Measurements from ENCODE around the gene TJAP1.
"Not testable (repeated sequence)": the region's sequence is repeated elsewhere in the genome, so short reads cannot be mapped to it uniquely, and the experiment has no call there.

Gene TJAP1

DNA sequence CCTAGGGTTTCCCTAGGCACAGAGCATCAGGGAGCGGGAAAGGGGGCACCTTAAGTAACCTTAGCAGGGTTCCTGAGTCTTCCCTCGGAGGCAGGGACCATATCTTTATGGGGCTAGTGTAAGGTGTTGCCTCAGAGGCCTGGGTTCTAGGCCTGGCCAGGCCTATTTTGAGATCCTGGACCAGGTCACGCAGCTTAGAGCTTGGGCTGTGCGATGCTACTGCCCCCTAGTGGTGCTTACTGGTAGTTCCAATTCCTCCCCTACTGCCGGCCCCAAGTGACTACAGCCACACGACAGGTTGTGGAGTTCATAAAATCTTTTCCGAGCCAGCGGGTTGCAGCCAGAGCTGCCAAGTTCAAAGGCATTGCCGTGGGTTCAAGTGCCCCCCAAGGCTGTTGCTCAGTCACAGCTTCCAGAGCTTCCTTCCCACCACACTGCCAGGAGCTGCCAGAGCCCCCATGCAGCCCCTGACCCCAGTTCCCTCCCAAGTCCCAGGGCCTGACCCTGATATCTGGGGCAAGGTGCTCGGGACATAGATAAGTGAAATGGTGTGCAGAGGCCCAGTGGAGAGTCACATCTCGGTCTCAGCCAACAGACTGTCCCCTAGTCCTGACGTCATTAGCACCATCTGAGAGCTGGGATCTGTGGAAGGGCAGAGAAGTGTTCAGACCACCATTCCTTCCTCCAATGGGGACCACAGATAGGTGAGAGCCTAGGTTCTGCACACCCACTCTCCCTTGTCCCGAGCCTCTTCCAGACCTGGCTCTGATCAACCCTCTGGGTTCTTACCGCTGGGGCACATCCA is 29.5 kb downstream of the TJAP1 start:
- peak; percentile 83 for DNase-seq

DNA sequence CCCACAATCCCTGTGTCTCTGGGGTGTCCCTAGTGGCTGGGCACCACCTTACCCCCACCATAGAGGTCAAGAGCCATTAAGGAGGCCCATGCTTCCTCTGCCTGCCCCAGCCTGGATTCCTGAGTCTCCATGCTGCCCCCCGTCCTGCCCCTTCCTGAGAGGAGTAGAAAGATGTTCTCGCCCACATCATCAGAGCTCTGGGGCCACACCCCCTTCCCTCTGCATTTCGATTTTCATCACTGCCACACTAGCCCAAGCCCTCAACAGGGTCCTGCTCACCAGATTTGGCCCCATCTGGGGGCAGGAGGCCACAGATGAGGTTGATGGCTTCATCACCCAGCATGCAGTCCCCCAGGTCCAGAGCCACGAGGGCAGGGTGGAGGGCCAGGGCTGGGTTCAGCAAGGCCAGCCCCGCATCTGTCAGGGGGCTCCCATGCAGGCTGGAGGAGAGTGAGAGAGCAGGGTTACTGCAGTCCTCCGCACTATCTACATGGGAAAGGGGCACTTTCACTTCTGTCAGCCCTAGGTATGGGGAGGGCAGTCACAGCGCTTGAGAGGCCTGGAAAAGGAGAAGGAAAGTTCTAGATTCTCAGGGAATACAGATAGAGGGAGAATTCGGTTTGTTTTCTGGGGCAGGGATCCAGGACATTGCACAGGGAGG is 31.2 kb downstream of the TJAP1 start:
- DNase-seq: no peak

DNA sequence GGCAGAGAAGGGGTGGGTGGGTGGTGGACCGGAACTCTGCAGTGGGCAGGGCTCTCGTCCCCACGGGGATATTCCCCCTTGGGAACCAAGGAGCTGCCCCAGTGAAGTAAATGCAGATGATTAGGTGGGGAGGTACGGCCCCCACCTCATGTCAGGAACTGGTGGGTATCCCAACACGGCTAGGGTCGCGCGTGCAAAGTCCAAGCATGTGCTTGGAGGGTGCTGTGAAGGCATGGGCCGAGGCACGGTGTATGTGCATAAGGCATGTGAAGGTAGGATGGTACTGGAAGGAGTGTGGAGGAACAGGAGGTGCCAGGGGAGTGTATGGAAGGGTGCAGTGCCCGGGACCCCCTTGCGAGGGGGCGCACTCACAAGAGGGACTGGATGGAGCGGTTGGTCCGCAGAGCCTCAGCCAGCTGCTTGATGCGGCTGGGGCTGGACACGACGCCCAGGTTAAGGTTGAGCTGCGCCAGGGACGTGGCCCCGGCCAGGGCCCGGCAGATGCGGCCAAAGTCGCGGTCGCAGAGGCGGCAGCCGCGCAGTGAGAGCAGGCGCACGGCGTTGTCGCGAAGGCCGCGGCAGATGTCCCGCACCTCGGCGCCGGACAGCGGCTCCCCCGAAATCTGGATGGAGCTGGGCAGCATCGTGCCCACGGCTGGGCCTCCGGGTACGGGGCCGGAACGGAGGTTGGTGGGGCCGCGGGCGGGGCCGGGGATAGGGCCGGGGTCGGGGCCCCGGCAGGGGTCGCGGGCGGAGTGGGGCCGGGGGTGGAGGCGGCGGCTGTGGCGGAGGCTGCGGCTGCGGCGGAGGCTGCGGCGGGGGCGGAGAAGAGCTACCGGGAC is 32.0 kb downstream of the TJAP1 start:
- no peak for DNase-seq

DNA sequence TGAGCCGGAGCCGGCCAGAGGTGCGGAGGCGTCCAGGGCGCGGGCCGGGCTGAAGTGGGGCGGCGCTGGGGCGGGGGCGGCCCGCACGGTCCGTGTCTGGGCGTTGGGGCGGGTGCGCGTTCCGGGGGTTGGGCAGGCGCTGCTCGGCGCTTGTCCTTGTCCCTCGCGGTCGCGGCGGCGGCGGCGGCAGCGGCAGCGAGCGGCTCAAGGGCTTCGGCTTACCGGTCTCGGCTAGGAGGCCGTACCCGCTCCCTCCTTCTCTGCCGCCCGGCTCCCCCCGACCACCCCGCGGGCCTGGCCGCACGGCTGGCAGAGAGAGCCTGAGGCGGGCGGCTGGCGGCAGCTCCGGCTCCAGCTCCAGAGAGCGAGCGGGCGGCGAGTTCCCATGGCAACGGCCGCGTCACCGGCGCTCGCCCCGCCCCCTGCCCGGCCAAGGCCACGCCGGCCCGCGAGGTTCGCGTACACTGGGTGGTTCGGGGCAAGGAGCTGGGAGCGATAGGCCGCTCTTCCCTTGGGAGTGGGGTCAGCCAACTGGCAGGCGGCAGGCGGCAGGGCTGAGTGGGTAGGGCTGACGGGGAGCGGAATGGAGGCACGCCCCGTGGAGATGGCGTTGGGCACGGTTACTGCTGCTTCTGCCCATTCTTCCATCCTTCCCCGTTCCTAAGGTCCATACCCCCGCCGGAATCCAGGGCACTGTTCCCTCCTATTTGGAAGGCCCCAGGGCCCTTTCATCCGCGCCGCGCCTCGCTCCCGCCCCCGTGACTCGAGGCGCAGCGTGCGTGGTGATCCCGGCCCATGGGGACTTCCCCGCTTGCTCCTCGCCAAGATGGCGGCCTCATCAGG is 32.8 kb downstream of the TJAP1 start, which contains the start of gene LRRC73:
Gene LRRC73 (minus strand): TSS at position 363 of the 843 bp plus-strand sequence. CDS start 561 bp downstream, outside the sequence.
- DNase-seq: peak; percentile 88

DNA sequence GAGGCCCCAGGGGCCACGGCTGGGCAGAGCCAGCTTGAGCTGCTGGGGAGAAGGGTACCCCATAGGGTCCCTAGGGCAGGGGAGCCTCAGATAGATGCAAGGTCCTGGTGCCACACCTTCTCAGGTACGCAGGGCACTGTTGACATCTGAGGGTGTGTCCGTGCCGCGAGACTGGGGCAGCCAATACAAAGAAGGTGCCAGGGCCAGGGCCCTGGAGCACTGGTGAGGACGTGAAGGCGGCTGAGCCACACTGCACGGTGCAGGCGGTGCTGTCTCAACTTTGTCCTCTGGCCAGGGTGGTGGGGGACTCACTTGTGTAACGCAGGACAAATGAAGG is 33.4 kb downstream of the TJAP1 start:
- no peak for DNase-seq

DNA sequence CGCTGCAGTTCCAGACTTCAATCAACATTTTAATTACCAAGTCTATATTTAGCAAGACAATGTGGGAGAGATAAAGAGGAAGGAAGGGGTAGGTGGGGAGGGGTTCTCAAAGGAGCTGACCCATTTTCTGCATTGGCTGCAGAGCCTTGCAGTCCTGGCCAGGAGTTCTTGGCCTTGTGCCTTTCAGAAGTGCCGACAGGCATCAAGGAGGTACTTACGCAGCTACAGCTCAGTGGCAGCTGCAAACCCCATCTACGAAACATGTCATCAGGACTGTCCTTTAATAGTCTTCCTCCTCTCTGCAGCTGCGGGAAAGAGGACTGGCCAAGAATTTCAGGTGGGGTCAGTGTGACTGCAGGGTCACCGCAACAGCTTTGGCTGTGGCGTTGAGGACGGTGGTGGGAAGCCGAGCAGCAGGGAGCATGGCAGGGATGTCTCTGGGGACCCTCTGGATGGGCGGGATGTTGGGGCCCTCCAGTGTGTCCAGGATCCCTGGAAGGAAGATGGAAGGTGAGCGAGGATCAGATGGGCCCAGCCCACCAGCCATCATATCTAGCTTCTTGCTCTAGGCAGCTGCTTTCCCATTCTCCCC is 34.5 kb downstream of the TJAP1 start:
- no peak for DNase-seq

DNA sequence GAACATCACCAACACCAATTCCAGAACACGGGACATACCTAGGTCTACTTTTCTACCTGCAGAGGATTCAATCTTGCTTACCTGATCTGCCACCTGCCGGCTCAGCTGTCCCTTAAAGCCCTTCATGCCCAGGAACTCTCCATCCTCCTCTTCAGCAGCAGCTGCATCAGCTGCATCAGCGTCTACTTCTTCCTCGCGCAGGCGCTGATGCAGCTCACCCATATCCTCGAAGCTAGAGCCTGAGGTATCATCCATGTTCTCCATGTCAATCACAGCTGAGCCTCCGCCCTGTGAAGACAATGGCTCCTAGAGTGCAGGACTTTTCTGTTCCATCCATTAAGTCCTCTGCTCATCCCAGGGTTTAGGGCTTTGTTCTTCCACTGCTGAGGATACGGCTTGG is 38.4 kb downstream of the TJAP1 start:
- no peak for DNase-seq

DNA sequence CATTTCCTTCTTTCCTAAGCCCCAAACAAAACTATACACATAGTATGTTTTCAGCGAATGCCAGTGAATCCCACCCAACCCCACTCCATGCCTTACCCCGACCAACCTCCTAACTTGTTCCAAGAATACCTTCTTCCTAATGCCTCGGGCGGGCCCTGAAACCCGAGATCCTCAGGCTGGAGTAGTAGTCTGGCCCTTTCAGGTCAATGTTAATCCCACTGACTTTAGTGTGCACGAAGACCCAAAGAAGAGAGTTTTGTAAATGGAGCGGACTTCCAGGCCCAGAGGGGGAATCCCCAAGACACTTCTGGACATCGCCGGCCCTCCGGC is 39.0 kb downstream of the TJAP1 start:
- no peak for DNase-seq

DNA sequence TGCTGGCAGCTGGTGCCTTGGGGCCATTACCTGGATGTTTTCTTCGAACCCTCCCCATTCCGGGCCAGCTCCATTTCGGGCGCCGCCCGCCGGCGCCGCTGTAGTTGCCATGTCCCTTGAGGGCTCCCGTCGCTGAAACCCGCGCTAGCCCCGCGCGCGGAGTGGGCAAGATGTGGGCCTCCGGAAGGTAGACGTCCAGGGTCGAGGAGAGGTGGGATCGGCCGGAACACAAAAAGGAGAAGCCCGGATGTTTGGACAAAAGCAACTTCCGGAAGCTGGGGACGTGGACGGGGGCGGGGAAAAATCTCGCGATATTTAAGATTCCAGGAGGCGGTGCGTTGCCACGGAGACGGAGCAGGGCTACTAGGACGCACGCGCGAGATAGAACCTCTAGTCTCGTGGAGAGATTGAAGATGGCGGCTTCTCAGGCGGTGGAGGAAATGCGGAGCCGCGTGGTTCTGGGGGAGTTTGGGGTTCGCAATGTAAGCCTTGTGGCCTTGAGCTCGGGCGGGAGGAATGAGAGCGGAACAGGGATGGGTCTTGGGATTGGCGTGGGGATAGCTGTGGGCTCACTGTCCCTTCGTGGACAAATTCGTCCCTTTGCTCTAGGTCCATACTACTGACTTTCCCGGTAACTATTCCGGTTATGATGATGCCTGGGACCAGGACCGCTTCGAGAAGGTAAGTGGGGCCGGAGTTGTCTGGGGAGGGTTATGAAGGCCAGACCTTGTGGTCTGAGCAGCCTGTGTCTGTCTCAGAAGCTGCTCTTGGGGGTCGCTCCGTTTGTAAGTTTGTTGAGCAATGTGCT is 39.5 kb downstream of the TJAP1 start, which contains the start of the genes POLR1C and YIPF3:
Gene POLR1C (plus strand): TSS at position 393 of the 808 bp plus-strand sequence. CDS start 21 bp downstream, at position 414.
Gene YIPF3 (minus strand): TSS at position 230 of the 808 bp plus-strand sequence. CDS start 119 bp downstream, at position 111.
- peak; percentile 98 for DNase-seq

DNA sequence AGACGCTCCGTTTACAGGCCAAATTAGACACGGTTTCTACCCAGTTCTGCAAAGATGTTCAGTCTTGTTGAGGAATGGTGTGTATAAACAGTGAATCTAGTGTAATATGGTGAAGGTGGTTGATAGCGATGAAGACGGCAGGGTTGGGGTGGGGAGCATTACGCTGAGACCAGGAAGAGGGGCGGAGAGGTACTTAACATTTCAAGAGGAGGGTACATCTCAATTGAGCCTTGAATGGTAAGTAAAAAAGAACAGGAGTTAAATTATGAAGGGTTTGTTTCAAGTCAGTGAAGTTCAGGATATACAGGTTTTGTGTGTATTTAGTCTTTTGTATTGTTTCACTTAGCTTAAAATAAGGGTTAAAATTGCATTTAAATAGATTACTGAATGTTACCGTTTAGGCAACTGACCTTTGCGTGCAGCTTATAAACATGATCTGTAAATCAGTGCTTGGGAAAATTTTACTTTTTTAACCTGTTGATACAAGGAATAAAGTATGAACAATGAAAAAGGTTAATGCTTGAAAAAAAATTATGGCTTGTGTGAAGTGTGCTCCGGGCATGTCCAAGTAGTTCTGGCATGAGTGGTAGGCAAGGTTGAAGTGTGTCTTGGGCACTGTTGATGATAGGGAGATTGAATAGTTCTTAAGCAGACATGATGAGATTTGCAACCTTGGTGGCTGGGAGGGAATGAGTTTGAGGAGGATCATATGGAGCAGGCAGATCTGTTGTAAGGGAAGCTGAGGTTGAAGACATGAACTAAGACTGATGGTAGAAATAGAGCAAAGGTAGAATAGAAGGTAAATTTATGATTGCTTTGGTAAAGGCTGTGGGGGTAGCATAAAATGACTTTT is 40.4 kb downstream of the TJAP1 start:
- no peak for DNase-seq

DNA sequence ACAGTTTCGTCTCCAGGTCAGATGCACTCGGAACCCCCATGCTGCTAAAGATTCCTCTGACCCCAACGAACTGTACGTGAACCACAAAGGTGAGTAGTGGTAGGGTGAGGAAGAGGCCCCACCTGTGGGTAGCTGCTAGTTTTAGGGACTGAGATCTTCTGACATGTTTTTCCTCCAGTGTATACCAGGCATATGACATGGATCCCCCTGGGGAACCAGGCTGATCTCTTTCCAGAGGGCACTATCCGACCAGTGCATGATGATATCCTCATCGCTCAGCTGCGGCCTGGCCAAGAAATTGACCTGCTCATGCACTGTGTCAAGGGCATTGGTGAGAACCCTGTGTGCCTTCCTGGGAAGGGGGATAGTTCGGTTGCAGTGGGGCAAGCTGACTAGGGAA is 42.7 kb downstream of the TJAP1 start:
- DNase-seq: no peak

DNA sequence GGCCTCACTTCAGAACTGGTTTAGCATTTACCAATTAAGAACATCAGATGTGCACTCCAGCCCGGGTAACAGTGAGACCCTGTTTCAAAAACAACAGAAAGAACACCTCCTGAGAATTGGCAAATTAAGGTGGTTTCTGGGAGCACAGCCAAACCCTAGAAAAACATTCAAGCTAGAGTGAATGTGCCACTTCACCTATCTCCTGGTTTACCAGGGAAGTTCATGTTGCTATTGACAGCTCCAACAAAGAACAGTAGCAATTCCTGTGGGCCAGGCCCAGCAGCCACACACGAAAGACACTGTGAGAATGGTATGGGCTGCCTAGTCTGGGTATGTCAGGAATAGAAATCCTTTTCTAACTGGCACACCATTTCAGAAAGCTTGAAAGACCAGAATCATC is 44.5 kb downstream of the TJAP1 start:
- no peak for DNase-seq

DNA sequence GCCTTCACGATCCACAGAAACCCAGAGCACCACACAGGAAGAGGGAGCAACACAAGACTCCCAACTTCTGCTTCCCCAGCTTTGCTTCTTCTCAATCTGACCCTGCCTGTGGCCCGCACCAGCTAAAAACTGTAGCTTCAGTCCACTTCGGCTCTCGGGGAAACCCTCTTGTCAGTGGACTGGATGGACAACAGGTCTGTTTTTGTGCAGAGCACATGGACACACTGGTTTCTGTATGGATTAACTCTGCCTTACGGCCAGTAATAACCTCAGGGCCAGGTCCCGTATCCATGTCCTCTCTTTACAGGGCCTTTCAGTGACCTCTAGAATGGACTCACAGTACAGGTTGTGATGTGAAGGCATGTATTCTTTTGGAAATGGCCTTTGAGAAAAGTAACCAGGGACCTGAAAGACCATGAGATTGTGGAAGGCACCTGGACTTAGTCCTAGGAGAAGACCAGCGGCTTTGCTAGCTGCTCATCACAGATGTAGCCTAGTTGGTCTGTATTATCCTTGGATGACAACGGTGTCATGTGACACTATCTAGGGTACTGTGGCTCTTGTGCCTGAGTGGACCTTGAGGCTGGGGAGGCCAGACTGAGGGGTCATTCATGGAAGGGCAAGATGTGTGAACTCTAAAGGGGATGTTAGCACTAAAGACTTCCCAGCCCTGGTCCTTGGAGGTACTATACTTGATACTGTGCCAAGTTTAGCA is 45.3 kb downstream of the TJAP1 start:
- no peak for DNase-seq

DNA sequence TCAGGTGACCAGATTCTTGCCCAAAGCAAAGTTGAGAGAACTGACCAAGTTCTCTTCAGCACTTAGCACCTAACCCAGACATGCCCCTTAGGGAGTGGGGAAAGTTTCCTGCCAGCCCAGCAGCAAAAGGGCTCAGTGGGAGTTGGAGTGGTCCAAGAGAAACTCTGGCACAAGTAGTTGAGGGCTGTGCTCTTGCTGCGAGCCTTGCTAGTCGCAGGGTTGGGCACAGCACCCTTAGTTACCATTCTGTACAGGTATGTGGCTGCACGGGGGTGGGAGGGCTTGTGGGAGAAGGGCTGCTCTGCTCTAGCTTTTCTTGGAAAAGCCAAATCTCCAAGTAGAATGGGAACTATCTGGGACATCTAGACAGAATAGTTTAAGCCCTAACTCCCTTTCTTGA is 45.9 kb downstream of the TJAP1 start:
- DNase-seq: no peak

DNA sequence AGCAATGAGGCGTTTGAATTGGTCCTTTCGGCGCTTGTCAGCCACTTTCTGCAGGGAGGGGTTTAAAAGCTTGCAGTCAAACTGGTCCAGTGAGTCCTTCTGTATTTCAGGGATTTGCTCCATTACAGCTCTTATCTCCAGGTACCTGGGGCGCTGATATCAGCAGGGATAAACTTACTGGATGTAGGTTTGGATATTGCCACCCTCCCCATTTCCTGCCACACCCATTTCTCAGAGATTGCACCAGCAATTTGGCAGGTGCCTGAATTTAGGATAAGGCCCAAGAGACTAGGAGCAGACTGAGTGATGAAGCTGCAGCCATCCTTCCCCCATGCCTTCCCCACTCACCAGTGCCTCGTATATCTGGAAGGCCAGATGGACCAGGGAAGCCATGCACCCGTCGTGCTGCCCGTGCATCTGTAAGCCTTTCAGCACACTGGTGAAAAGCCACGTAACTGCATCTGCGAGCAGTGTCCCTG is 47.2 kb downstream of the TJAP1 start:
- no peak for DNase-seq

DNA sequence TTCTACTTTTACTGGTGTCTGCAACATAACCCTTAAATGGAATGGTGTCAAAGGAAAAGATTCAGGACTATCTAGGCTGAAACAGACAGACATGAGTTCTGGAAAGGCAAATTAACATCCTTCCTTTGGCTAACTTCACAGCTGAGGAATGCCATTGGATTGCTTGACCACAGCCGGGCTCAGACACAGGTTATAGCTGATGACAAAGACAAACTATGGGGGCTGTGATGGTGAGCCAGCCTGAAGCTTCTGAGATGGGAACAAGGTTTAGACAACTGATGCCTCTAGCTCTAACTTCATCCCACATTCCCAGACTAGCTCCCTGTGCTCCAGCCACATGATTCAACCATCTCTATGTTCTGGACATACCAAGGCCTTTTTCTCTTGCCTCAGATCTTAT is 54.8 kb downstream of the TJAP1 start:
- DNase-seq: no peak

DNA sequence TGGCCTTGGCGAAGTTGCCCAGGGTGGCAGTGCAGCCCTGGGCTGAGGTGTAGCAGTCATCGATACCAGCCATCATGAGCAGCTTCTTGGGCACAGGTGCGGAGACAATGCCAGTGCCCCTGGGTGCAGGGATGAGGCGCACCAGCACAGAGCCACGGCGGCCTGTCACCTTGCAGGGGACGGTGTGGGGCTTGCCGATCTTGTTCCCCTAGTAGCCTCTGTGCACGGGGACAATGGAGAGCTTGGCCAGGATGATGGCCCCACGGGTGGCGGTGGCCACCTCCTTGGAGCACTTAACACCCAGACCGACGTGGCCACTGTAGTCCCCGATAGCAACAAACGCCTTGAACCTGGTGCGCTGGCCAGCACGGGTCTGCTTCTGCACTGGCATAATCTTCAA is 61.6 kb downstream of the TJAP1 start:
- DNase-seq: not testable (repeated sequence)

DNA sequence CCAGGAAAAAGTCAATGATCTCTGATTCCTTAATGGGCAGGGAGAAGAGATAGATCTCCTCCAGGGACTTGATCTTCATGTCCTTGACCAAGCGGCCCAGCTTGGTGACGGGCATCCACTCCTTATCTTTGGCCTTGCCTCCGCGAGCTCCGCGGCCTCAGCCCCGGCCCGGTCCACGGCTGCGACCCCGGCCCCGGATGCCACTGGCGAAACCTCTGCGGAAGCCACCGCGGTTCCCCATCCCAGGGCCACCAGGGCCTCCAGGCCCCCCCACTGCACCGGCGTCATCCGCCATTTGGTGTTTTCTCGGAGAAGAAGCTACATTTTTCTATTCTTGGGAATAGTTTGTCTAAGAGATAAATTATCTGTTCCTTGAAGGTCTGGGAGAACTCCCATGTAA is 62.0 kb downstream of the TJAP1 start:
- DNase-seq: not testable (repeated sequence)

DNA sequence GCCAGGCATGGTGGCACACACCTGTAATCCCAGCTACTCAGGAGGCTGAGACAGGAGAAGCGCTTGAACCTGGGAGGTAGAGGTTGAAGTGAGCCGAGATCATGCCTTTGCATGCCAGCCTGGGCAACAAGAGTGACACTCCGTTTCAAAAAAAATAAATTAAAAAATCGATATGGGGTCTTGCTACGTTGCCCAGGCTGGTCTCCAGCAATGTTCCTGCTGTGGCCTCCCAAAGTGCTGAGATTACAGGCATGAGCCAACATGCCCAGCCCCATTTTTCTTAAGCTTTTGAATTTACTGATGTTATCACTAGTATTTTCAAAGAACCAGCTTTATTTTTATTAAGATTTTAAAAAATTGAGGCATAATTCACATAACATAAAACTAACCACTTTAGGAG is 63.1 kb downstream of the TJAP1 start:
- no peak for DNase-seq
